Muscle of arm (tissue), 14 donors: ENCODE results near the gene LAMB2. TPM values are rescaled to one million over a fixed set of nuclear protein-coding genes. Genes with fewer than 3 reads are reported as not detected.

Source experiments
- DNase-seq: peaks from one replicate; pipeline ENCODE4 v3.0.0-alpha.2; 2013
- long read RNA-seq, 11 donors: transcript quantifications; one replicate each; lab custom pipeline, GENCODE V29; 2026
- polyA plus RNA-seq, 12 donors: library from polyadenylated mRNA; unstranded; fragments of 120-200 nt; gene quantifications; one replicate each; pipeline ENCODE4 v1.2.1, GENCODE V29; 2013; ENCODE audit not compliant: insufficient read length in 12 of 12

LAMB2 gene
- polyA plus RNA-seq: 100 to 1,000 TPM; 197 to 456 (median 322) TPM
- long read RNA-seq, donor 1, full-length matches to known transcripts: 20 of 56 reads
- long read RNA-seq, donor 1, partial matches to known transcripts: 36 of 56 reads
- long read RNA-seq, donor 1, other reads (novel, unspliced or antisense): 0 of 56 reads
- long read RNA-seq, donor 2, full-length matches to known transcripts: 13 of 53 reads
- long read RNA-seq, donor 2, partial matches to known transcripts: 40 of 53 reads
- long read RNA-seq, donor 2, other reads (novel, unspliced or antisense): 0 of 53 reads
- long read RNA-seq, donor 3, full-length matches to known transcripts: 13 of 44 reads
- long read RNA-seq, donor 3, partial matches to known transcripts: 31 of 44 reads
- long read RNA-seq, donor 3, other reads (novel, unspliced or antisense): 0 of 44 reads
- long read RNA-seq, donor 4, full-length matches to known transcripts: 7 of 23 reads
- long read RNA-seq, donor 4, partial matches to known transcripts: 16 of 23 reads
- long read RNA-seq, donor 4, other reads (novel, unspliced or antisense): 0 of 23 reads
- long read RNA-seq, donor 5, full-length matches to known transcripts: 16 of 78 reads
- long read RNA-seq, donor 5, partial matches to known transcripts: 62 of 78 reads
- long read RNA-seq, donor 5, other reads (novel, unspliced or antisense): 0 of 78 reads
- long read RNA-seq, donor 6, full-length matches to known transcripts: 16 of 55 reads
- long read RNA-seq, donor 6, partial matches to known transcripts: 39 of 55 reads
- long read RNA-seq, donor 6, other reads (novel, unspliced or antisense): 0 of 55 reads
- long read RNA-seq, donor 7, full-length matches to known transcripts: 19 of 55 reads
- long read RNA-seq, donor 7, partial matches to known transcripts: 36 of 55 reads
- long read RNA-seq, donor 7, other reads (novel, unspliced or antisense): 0 of 55 reads
- long read RNA-seq, donor 8, full-length matches to known transcripts: 23 of 80 reads
- long read RNA-seq, donor 8, partial matches to known transcripts: 57 of 80 reads
- long read RNA-seq, donor 8, other reads (novel, unspliced or antisense): 0 of 80 reads
- long read RNA-seq, donor 9, full-length matches to known transcripts: 10 of 52 reads
- long read RNA-seq, donor 9, partial matches to known transcripts: 42 of 52 reads
- long read RNA-seq, donor 9, other reads (novel, unspliced or antisense): 0 of 52 reads
- long read RNA-seq, donor 10, full-length matches to known transcripts: 19 of 53 reads
- long read RNA-seq, donor 10, partial matches to known transcripts: 34 of 53 reads
- long read RNA-seq, donor 10, other reads (novel, unspliced or antisense): 0 of 53 reads
- long read RNA-seq, donor 11, full-length matches to known transcripts: 21 of 89 reads
- long read RNA-seq, donor 11, partial matches to known transcripts: 68 of 89 reads
- long read RNA-seq, donor 11, other reads (novel, unspliced or antisense): 0 of 89 reads

DNA sequence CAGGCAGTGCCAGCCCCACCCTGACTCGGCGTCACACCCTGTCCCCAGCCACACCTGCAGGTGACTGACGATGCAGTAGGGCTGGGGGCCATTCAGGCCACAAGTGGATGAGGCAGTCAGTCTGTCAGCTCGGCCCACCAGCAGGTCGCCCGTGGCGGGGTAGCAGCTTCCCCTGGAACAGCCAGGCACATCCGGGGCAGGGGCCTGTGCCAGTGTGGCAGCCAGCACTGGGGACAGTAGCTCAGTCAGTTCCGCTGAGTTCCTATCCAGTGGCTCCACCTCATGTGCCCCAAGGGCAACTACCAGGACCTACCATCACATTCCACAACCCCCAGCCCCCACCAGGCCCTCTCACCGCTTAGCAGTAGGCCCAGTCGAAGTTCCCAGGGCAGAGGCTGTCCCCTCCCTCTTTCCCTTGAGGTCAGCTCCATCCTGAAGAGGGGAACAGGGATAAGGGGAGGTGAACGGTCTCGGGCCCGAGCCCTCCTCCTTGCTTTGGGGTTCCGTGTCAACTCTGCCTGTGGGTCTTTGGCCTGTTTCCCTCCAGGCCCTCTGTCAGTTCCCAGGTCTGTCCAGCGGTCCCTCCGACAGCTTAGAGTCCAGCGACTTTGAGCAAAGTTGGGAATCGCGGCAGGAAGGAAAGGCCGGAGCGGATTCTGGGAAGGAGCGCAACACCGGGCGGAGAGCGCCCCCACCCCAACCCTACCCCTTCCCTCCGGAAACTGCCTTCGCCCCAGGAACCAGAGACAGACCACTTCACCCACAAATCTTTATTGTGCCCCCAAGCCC, at the start of gene LAMB2:
Gene LAMB2 (minus strand): TSS at position 614 of the 789 bp plus-strand sequence. CDS start 183 bp downstream, at position 431.
- peak; percentile 87 for DNase-seq

DNA sequence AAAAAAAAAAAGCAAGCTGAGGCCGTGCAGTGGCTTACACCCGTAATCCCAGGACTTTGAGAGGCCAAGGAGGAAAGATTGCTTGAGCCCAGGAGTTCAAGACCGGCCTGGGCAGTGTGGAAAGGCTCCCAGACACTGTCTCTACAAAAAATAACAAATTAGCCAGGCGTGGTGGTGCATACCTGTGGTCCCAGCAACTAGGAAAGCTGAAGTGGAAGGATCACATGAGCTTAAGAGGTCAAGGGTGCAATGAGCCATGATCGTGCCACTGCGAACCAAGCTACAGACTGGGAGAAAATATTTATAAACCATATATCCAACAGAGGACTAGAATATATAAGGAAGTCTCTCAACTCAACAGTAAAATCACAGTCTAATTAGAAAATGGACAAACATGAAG, 48.5 kb upstream of the LAMB2 start:
- DNase-seq: no peak

DNA sequence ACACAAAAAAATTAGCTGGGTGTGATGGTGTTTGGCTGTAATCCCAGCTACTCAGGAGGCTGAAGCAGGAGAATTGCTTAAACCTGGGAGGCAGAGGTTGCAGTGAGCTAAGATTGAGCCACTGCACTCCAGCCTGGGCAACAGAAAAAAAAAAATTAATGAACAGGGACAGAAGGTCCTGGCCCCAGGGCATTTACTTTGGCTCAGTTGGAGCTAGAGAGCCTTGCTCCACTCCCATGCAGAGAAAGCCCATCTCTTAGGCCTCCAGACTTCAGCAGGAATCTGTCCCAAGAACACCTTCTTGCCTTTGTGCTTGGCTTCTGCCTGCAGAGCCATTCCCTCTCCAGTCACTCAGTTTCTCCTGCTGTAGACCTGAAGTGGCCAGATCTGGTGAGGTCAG, 47.3 kb upstream of the LAMB2 start:
- no peak for DNase-seq

DNA sequence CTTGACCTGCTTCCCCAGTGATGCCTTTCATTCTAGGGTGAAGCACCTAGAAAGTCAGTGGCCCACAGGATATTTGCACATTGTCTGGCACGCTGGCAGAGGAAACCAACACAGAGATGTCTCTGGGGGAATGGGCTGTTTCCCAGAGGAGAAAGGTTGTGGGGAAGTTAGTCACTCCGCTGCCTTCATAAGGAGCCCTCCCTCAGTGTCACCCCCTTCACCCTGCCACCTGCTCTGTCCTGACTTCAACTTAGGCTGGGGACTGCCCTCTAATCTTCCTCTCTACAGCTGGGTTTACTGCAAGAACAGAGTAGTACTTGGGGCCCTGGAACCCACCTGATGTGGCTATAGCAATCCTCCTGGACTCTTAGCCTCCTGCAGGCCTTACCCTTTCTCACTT, 44.2 kb upstream of the LAMB2 start:
- DNase-seq: no peak

DNA sequence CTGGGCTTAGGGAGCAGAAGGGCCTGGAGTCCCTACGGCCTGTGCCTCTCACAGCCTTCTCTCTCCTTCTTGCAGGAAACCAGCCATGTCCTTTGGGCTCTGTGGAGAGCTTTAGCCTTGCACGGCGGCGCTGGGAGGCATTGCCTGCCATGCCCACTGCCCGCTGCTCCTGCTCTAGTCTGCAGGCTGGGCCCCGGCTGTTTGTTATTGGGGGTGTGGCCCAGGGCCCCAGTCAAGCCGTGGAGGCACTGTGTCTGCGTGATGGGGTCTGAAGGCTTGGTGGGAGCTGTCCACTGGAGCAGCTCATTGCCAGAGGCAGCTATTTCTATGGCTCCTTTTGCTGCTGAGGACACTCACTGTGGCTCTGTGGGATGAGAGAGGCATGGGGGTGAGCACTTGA, 42.7 kb upstream of the LAMB2 start:
- no peak for DNase-seq

DNA sequence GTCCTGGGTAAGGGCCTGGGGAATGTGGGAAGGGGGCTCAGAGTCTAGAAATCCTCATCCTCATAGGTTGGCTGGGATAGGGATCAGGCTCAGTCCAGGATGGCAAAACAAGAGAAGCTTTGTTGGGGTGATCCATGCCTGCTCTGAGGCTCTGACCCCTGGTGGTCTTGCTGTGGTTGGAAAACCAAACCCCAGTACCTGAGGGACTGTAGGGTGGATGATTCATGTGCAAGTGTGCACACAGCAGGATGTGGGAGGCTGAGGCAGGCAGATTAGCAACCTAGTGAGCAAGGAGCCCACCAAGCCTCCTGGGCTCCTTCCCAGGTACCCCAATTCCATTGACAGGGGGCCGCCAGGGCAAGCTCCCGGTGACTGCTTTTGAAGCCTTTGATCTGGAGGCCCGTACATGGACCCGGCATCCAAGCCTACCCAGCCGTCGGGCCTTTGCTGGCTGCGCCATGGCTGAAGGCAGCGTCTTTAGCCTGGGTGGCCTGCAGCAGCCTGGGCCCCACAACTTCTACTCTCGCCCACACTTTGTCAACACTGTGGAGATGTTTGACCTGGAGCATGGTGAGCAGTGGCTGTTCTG, 41.6 kb upstream of the LAMB2 start:
- no peak for DNase-seq

DNA sequence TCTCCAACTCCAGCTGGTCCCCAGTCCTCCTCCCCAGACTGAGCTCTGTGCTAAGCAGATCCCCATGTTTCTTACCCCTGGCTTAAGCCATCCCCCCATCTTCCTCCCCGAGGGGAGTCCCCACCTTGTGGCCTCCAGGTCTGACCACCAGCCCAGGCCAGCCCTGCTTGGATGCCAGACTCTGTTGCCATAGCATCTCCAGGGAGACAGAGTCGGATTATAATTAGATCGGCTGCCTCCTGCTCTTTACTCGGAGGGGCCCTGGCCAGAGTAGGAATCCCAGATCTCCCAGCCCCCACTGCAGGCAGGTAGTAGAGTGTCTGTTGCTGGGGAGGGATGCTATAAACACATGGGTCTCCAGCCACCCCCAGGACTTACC, 40.9 kb upstream of the LAMB2 start:
- no peak for DNase-seq

DNA sequence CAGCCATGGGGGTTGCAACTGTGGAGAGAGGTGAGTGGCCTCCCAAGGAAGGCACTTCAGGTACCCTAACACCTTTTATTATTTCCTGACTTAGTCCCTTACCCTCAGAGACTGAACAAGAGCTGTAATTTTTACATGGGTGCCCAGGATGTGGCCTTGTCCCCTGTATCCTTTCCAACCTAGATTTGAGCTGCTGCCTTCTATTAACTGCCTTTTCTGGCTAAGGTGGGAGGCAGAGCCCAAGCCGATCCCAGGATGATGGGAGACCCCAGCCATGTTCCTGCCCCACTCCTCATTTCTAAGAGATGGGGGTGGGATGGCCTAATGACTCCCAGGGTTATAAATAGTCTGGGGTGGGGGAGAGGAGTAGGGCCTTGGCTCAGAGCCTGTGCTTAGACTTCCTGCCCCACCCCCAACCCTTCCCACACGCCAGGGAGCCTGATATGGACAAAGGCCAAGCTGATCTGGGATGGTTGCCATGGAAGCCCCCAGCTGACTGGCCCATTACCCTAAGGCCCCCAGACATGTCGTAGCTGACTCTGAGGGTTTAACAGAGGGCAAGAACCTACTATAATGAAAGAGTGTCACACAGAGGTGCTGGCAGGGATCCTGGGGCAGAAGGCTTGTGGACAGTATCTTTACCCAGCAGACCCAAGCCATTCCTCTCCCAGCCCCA, 40.4 kb upstream of the LAMB2 start:
- DNase-seq: peak; percentile 52

DNA sequence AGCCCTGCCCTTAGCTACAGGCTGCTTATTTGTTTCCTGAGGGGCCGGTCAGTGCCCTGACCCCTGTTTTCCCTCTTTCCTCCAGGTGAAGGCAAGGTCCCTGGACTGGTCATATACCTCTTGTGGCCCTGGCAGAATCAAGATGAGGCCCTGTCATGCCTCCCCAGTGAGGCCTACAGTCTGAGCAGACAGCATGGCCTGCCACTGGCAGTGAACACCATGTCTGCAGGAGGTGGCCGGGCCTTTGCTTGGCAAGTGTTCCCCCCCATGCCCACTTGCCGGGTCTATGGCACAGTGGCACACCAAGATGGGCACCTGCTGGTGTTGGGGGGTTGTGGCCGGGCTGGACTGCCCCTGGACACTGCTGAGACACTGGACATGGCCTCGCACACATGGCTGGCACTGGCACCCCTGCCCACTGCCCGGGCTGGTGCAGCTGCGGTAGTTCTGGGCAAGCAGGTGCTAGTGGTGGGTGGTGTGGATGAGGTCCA, 39.7 kb upstream of the LAMB2 start:
- no peak for DNase-seq

DNA sequence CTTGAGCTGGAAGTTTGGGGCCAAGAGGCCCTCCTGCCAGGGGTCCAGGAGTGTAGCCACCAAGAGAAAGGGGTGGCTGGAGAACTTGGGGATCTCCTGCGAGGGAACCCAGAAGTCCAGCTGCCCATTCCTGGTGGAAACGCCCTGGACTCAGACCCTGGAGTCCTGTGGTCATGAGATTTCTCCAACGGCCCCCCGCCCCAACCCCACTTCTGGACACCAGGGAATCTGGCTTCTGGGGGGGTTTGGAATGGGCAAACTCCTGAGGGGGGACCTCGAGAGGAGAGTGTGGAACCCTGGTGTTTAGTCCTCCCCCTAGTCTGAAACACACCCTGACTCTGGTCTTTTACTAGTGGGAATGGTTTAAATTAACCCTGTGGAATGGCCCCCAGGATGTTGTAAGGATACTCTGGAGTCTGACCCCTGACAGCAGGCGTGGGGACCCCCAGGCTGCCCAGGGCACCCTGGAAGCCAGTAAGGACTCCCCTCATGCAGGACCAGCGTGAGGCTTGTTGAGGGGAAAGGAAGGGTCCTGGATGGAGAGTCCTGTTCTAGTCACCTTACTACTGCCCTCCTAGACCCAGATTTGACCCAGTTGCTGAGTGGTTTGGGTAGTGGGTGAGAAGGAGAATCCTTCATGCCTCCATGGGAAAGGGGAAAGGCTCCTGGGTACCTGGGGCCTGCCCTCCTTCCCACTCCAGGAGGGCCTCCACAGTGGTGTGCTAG, 39.1 kb upstream of the LAMB2 start:
- no peak for DNase-seq

DNA sequence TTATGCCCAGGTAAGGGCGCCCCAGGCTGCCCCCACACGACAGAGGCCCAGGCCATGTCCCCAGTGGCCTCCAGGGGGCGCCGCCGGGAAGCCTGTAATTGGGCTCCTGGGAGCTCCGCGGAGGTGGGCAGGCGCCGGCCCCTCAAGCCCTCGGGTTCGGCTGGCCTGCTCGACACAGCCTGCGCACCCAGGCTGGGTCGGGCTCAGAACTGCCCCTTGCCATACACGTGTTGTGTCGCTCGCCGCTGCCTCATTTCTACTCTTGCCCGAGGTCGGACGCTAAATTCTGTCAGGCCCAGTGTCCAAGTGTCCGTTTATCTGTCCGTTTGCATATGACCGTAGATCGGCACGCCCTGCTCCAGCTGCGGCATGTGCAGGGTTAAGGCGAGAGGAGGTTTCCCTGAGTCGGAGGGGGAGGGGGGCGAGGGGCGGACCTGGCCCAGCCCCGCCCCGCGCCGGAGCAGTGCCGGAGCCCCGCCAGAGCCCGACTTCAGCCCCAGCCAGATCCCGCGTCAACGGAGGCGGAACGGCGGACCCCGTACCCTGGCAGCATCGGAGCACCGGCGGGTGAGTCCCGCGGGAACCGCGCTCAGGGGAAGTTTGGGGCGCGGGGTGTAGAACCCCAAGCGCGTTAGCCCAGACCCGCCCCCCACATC, 38.4 kb upstream of the LAMB2 start, which contains the start of gene KLHDC8B:
Gene KLHDC8B (plus strand): TSS at position 480 of the 656 bp plus-strand sequence. CDS start 1,172 bp downstream, outside the sequence.
- DNase-seq: peak; percentile 89

DNA sequence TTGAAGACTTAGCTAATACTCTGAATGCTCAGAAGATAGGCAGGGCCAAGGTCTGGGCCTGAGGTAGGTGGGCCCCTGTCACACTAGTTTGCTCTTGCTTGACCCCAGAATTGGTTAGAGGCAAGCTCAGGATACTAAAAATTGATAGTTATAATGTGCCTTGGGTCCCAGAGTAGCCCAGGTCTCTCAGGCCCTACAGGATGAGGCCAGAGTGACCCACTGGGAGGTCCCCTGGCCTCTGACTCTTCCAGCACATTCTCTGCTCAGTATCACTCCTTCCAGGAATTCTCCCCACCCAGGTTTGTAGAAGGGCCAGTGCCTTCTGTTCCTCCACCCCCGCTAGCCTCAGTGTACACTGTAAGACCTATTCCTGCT, 37.9 kb upstream of the LAMB2 start:
- DNase-seq: no peak

DNA sequence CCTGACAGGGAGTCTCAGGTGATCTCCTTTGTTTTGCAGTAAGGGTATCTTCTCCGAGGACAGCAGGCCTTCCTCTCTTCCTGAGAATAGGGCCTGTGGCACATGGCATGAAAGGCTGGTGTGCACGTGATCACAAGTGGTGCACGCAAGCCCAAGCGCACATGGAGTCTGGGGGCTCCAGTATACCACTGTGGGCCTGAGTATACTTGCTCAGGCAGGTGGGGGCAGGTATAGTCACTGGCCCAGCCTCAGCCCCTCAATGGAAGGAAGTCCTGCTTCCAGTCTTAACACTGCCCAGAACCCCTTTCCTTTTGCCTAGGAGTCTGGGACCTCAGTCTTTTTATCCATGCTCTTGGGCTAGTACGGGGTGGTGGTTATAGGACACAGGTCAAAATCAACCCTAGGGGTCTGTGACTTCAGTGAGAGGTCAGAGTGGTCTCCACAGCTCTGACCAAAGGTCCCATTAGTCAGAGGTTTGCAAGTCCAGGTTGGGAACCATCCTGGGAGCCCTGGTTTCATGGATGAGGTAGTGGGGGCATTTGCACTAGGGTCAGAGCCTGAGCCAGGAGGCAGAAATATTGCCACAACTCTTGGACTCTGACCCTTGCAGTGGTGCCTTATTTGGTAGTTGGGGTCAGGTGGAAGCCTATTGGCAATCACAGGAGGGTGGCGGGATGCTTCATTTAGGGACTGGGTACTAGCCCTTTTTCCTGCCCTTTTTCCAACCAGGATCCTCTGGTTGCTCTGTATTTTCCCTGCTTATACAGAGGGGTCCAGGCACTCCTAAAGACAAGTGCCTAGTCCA, 34.1 kb upstream of the LAMB2 start:
- DNase-seq: no peak

DNA sequence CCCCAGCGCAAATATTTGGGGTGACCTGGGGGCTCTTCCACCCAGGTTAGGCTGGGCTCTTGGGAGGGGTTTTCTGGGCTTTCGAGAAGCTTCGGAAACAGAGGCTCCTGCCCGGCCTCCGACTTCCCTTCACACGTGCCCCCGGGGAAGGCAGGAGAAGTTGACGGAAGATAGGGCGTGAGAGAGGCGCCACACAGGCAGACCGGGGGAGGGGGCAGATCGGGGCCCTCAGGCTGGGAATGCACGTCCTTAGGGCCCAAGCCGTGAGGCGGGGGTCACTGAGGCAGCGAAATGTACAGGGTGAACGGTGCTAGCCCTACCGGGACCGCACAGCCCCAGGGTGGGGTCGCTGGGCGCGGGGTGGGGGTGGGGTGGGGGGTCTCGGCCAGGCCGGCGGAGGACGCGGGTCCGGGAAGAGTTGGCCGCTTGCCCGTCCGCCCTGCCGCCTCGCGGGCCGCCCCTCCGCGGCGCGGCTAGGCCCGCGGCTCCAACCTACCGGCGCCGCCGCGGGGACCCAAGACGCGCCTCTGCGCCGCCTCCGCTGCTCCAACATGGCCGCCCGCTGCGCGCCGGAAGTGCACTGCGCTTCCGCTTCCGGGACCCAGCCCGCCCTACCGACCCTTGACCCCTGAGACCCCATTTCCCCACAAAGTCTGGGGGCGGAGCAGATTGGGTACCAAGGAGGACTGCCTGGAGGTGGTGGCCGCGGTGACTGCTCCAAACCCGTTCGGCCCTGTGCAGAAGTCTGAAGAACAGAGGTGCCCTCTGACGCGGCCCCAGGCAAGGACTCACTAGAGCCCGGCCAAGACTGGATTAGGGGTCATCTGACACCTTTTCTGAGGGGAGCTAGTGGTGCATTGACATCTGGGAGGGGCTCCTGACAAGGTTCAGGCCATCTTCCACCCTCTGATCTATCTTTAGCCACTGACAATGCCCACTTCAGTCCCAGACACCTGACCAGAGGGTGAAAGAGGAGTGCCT, 33.2 kb upstream of the LAMB2 start, which contains the start of gene CCDC71:
Gene CCDC71 (minus strand): TSS at position 561 of the 981 bp plus-strand sequence. CDS start 2,123 bp downstream, outside the sequence.
- peak; percentile 79 for DNase-seq

DNA sequence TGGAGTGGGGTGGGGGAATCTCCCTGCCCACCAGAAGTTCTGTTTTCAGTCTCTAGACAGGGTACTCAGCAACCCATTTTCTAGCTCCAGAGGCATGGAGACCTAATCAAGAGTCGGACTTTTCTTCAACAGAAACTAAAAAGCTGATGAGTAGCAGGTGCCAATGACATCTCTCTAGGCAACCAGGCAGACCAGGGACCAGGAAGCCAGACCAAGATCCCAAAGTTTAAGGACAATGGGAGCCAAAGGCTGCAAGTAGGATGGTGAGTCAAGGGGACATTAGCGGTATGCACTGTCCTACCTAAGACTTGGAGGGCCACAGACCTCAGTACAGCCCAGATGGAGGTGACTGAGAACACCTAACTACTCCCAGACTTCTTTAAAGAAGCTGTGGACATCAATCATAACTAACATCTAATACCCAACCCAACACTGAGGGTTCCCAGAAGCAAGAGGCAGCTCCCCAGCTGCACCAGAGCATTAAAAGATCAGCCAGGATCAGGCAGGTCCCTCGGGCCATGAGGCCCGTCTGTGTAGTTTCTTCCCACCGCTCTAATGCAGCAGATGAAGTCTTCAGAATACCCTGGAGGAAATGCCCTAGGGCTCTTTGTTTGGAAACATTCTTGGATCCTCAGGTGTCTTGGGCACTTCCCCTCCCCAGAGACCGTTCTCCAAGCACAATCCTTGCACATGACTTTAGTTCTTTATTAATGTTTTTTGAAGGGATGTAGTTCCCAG, 32.3 kb upstream of the LAMB2 start:
- DNase-seq: no peak
